Measurements from ENCODE around the gene SP100. TPM values are rescaled to one million over a fixed set of nuclear protein-coding genes. Genes with fewer than 3 reads are reported as not detected.

SP100 gene
- total and polyA plus RNA-seq, 2 of the 8 experiments (the other 6 are each of a cell fraction or from before 2014, with no cell fraction given): 0.06 to 1.1 TPM

- TF ChIP-seq ZNF274 (IDR thresholded peaks at IDR 0.05; ENCODE audit: borderline replicate concordance, extremely low read depth, low read length) (no peak), KDM4A (IDR thresholded peaks at IDR 0.05; ENCODE audit: low read depth, low read length, severe bottlenecking) (no peak)
These were observed 76.1 kb downstream of the SP100 start (continued) for GRCh38 chr2:230492107-230492506.
